Measurements from ENCODE around the gene KRTAP5-1. TPM values are rescaled to one million over a fixed set of nuclear protein-coding genes. Genes with fewer than 3 reads are reported as not detected.
"Not testable (repeated sequence)": the region's sequence is repeated elsewhere in the genome, so short reads cannot be mapped to it uniquely, and the experiment has no call there.

KRTAP5-1 gene, protein sequence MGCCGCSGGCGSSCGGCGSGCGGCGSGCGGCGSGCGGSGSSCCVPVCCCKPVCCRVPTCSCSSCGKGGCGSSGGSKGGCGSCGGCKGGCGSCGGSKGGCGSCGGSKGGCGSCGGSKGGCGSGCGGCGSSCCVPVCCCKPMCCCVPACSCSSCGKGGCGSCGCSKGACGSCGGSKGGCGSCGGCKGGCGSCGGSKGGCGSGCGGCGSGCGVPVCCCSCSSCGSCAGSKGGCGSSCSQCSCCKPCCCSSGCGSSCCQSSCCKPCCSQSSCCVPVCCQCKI
- total RNA-seq (not detected), polyA plus RNA-seq (ENCODE audit: insufficient read length in 6 of 6) (under 1 TPM in 1 of 6 donors, not detected in 5; 0.21 TPM)
- long read RNA-seq, donor 1, result 0 reads
- long read RNA-seq, donor 2, result 0 reads
- long read RNA-seq, donor 3, result 0 reads
- long read RNA-seq, donor 4, result 0 reads
- long read RNA-seq, donor 5, result 0 reads
- long read RNA-seq, donor 6, result 0 reads
- long read RNA-seq, donor 7, result 0 reads
- long read RNA-seq, donor 8, result 0 reads
- long read RNA-seq, donor 9, result 0 reads
- long read RNA-seq, donor 10, result 0 reads
- long read RNA-seq, donor 11, partial matches to known transcripts, result 0 of 1 reads
- long read RNA-seq, donor 11, other reads (novel, unspliced or antisense), result 0 of 1 reads
- long read RNA-seq, donor 12, result 0 reads

DNA sequence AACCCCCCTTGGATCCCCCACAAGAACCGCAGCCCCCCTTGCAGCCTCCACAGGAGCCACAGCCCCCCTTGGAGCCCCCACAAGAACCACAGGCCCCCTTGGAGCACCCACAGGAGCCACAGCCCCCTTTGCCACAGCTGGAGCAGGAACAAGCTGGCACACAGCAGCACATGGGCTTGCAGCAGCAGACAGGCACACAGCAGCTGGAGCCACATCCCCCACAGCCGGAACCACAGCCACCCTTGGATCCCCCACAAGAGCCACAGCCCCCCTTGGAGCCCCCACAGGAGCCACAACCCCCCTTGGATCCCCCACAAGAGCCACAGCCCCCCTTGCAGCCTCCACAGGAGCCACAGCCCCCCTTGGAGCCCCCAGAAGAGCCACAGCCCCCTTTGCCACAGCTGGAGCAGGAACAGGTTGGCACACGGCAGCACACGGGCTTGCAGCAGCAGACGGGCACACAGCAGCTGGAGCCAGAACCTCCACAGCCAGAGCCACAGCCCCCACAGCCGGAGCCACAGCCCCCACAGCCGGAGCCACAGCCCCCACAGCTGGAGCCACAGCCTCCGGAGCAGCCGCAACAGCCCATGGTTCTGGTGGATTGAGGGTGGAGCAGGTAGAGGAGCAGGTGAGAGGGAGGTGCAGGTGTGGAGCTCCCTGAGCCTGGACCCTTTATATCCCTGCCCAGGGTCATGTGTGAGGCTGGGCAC is at the start of gene KRTAP5-1:
Gene KRTAP5-1 (minus strand): TSS at position 623 of the 710 bp plus-strand sequence. CDS start 34 bp downstream, at position 589.
- H3K4me3 ChIP-seq; DNase-seq; ATAC-seq; H3K27me3 ChIP-seq; H3K27ac ChIP-seq; H3K9me3 ChIP-seq; H3K36me3 ChIP-seq; H3K4me1 ChIP-seq; intact Hi-C loops (cut with DNase I): not testable (repeated sequence)

DNA sequence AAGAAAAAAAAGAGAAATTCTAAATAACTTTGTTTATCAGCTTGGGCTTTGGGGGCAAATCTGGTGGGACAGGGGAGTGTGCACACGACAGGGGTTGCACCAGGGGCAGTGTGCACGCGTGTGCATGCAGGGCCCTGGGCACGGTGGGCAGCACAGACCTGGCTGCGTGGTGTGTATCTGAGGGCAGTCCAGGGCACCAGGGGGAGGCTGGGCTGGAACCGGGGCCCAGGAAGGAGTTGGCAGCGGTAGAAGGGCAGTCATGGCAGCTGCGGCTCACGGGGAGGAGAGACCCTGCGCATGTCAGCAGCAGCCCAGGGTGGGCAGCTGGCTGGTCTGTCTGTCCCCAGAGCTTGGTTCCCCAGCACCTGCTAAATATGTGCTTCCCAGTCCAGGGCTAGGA is 48.8 kb upstream of the KRTAP5-1 start:
- intact Hi-C loops (cut with DNase I), result no loop called here
- peaks cover 0 to 5% of the 10 kb centered on the region in 2 donors for H3K4me1 ChIP-seq
- no peak overlapping the region for H3K27ac ChIP-seq
- DNase-seq, result no peak
- H3K27me3 ChIP-seq, result peaks cover 0 to 57% of the 10 kb centered on the region in 2 donors
- no peak for ATAC-seq
- no peaks in the 10 kb centered on the region for H3K9me3 ChIP-seq
- H3K4me3 ChIP-seq, result no peak overlapping the region
- no peaks in the 10 kb centered on the region for H3K36me3 ChIP-seq
- TF ChIP-seq, protein P1, sequence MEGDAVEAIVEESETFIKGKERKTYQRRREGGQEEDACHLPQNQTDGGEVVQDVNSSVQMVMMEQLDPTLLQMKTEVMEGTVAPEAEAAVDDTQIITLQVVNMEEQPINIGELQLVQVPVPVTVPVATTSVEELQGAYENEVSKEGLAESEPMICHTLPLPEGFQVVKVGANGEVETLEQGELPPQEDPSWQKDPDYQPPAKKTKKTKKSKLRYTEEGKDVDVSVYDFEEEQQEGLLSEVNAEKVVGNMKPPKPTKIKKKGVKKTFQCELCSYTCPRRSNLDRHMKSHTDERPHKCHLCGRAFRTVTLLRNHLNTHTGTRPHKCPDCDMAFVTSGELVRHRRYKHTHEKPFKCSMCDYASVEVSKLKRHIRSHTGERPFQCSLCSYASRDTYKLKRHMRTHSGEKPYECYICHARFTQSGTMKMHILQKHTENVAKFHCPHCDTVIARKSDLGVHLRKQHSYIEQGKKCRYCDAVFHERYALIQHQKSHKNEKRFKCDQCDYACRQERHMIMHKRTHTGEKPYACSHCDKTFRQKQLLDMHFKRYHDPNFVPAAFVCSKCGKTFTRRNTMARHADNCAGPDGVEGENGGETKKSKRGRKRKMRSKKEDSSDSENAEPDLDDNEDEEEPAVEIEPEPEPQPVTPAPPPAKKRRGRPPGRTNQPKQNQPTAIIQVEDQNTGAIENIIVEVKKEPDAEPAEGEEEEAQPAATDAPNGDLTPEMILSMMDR (IDR thresholded peaks at IDR 0.05), result no peak

DNA sequence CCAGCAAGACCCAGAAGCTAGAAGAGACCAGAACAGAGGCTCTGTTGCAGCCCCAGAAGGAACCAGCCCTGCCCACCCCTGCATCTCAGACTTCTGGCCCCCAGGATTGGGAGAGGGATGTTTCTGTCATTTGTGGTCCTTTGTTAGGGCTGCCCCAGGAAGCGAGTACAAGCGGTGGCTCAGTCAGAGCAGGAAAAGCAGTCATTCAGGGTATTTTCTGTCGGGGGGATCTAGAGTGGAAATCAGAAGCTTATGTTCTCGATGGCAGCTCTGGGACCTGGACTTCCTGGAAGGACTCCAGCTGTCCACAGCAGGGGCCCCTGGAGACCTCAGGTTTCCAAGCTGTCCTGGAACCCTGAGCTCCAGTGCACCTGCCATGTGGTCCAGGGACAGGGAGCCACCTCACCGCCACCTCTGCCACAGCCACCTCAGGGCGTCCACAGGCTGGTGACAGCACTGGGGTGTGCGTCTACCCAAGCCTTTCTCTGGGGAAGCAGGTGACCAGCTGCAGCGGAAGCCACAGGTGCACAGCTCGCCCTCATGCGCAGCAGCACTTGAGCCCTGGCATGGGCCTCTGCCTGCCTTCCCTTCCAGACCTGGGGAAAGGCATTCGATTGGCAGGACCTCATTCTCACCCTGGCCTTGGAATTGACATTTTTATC is 47.1 kb upstream of the KRTAP5-1 start:
- H3K36me3 ChIP-seq, result no peaks in the 10 kb centered on the region
- ATAC-seq, result no peak
- no peak for DNase-seq
- H3K27me3 ChIP-seq, result peaks cover 0 to 69% of the 10 kb centered on the region in 2 donors
- intact Hi-C loops (cut with DNase I), result no loop called here
- peaks cover 0 to 6% of the 10 kb centered on the region in 2 donors for H3K4me1 ChIP-seq
- TF ChIP-seq, protein P1 (IDR thresholded peaks at IDR 0.05), result no peak
- no peak overlapping the region for H3K27ac ChIP-seq
- no peaks in the 10 kb centered on the region for H3K9me3 ChIP-seq
- H3K4me3 ChIP-seq, result no peak overlapping the region

DNA sequence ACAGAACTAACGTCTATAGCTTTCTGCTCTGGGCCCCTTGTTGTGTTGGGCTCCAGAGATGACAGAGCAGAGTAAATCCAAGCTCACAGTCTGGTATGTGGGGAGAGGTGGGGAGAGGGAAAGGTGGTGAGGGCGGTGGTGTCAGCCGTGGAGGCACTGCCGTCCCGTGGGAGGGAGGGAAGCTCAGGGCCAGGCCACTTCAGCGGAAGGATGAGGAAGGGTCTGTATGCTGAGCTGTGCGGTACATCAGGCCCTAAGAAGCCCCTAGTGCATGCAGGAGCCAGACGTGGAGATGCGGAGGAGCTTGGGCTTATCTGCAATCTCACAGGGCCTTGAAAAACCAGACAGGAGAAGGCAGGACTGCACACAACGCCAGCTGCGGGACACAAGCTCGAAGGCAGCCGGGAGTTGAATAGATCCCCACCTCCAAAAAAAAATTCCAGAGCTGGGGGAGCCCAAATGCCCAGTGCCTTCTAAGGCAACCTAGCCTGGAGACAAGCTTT is 46.0 kb upstream of the KRTAP5-1 start:
- peaks cover 0 to 69% of the 10 kb centered on the region in 2 donors for H3K27me3 ChIP-seq
- no peak for DNase-seq
- intact Hi-C loops (cut with DNase I), result no loop called here
- H3K27ac ChIP-seq, result no peak overlapping the region
- H3K4me3 ChIP-seq, result no peak overlapping the region
- H3K4me1 ChIP-seq, result peaks cover 0 to 6% of the 10 kb centered on the region in 2 donors
- H3K9me3 ChIP-seq, result no peaks in the 10 kb centered on the region
- H3K36me3 ChIP-seq, result no peaks in the 10 kb centered on the region
- ATAC-seq, result no peak
- TF ChIP-seq, protein P1 (IDR thresholded peaks at IDR 0.05), result no peak

DNA sequence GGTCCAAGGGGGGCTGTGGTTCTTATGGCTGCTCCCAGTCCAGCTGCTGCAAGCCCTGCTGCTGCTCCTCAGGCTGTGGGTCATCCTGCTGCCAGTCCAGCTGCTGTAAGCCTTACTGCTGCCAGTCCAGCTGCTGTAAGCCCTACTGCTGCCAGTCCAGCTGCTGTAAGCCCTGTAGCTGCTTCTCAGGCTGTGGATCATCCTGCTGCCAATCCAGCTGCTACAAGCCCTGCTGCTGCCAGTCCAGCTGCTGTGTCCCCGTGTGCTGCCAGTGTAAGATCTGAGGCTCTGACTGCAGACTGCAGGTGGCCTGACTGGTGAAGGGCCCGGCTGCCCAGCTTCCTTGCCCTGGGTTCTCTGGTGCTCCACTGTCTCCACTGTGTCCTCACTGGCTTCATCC is 45.2 kb upstream of the KRTAP5-1 start:
- intact Hi-C loops (cut with DNase I), result no loop called here
- TF ChIP-seq, protein P1 (IDR thresholded peaks at IDR 0.05), result no peak
- no peak for DNase-seq
- no peak for ATAC-seq
- Histone ChIP-seq H3K4me3 (no peak overlapping the region), H3K4me1 (peaks cover 0 to 6% of the 10 kb centered on the region in 2 donors), H3K27ac (no peak overlapping the region), H3K36me3 (no peaks in the 10 kb centered on the region), H3K9me3 (no peaks in the 10 kb centered on the region), H3K27me3 (peaks cover 0 to 69% of the 10 kb centered on the region in 2 donors)

Measured in left lung (tissue), 14 donors.